Small intestine (tissue), 7 donors: ENCODE measurements around the gene GOT2. TPM values are rescaled to one million over a fixed set of nuclear protein-coding genes. Genes with fewer than 3 reads are reported as not detected.
"Not testable (repeated sequence)": the region's sequence is repeated elsewhere in the genome, so short reads cannot be mapped to it uniquely, and the experiment has no call there.

ENCODE experiments used
- DNase-seq, 2 donors: peaks; one replicate each; pipeline versions ENCODE4 v3.0.0 to v3.0.0-alpha.2; 2013
- FAIRE-seq: peaks from 2 replicates; lab custom pipeline; 2012; peaks lifted over from hg19 to GRCh38; lab: Jason Lieb, UNC
- H3K27ac ChIP-seq, 3 donors: one replicate each; pipeline ENCODE4 v1.5.1; 2013; ENCODE audit warnings: low read length in 2 of 3, mild to moderate bottlenecking in 2 of 3, control low read depth in 1 of 3, inconsistent platforms in 1 of 3, low read depth in 1 of 3, moderate library complexity in 1 of 3
- H3K27me3 ChIP-seq, 3 donors: one replicate each; pipeline ENCODE4 v1.6.1; 2013; ENCODE audit warnings: low read length in 3 of 3, inconsistent platforms in 1 of 3; ENCODE audit not compliant: control insufficient read depth in 3 of 3, insufficient read depth in 3 of 3
- H3K36me3 ChIP-seq, 3 donors: one replicate each; pipeline ENCODE4 v1.6.1; 2013; ENCODE audit warnings: low read length in 3 of 3, inconsistent platforms in 1 of 3, low read depth in 1 of 3, mild to moderate bottlenecking in 1 of 3, moderate library complexity in 1 of 3; ENCODE audit not compliant: control insufficient read depth in 3 of 3, insufficient read depth in 2 of 3
- H3K4me1 ChIP-seq, 3 donors: one replicate each; pipeline ENCODE4 v1.6.1; 2013; ENCODE audit warnings: low read length in 2 of 3, inconsistent platforms in 1 of 3, low read depth in 1 of 3, mild to moderate bottlenecking in 1 of 3, moderate library complexity in 1 of 3; ENCODE audit not compliant: control insufficient read depth in 3 of 3, insufficient read depth in 2 of 3
- H3K4me3 ChIP-seq, 3 donors: one replicate each; pipeline ENCODE4 v1.5.1; 2013; ENCODE audit warnings: low read length in 3 of 3, control low read depth in 1 of 3, inconsistent platforms in 1 of 3, low read depth in 1 of 3, mild to moderate bottlenecking in 1 of 3, moderate library complexity in 1 of 3
- H3K9me3 ChIP-seq, 2 donors: one replicate each; pipeline ENCODE4 v1.6.1; 2013; ENCODE audit warnings: low read depth in 1 of 2, low read length in 1 of 2; ENCODE audit not compliant: control insufficient read depth in 2 of 2, insufficient read depth in 1 of 2
- WGBS, 3 donors: extraction: QIAGEN DNeasy Blood & Tissue Kit; methylation state at CpG; one replicate each; pipeline ENCODE4 v1.1.7; 2013; 5-methylcytosine and 5-hydroxymethylcytosine counted together
- polyA plus RNA-seq, 4 donors: library from polyadenylated mRNA; stranded (reverse) in 3 of 4; unstranded in 1 of 4; fragments of 200-250 nt in 3 of 4; fragments of 120-200 nt in 1 of 4; gene quantifications; one replicate each; pipeline versions ENCODE4 v1.2.1 to v1.2.3, GENCODE V29; 2013
- donor health status: healthy with polysubstance abuse.
- donor health status: control.
- donor health status: control.
- donor health status: Bipolar disorder and iron deficiency.
- donor health status: healthy.

Gene GOT2
- polyA plus RNA-seq, 4 donors, result 41.9 to 78.3 (median 57.8) TPM

- Histone ChIP-seq H3K27ac (no peak overlapping the region), H3K4me3 (no peak overlapping the region), H3K9me3 (no peaks in the 10 kb centered on the region), H3K36me3 (peaks cover 2 to 50% (median 6%) of the 10 kb centered on the region in 3 donors), H3K4me1 (peaks cover 0 to 13% (median 5%) of the 10 kb centered on the region in 3 donors), H3K27me3 (no peaks in the 10 kb centered on the region)
- no peak for FAIRE-seq
- no peak for DNase-seq
- 95 to 97% (median 95%) methylated on average over 16 of the region's 16 CpGs for WGBS, 3 donors
These were observed 54.4 kb downstream of the GOT2 start for GRCh38 chr16:58679763-58680162.

- 76 to 81% (median 79%) methylated on average over 3 of the region's 3 CpGs for WGBS, 3 donors
- no peak for FAIRE-seq
- H3K27me3 ChIP-seq, result no peaks in the 10 kb centered on the region
- H3K9me3 ChIP-seq, result no peaks in the 10 kb centered on the region
- no peak overlapping the region for H3K4me3 ChIP-seq
- H3K4me1 ChIP-seq, result peaks cover 0 to 8% (median 1%) of the 10 kb centered on the region in 3 donors
- H3K27ac ChIP-seq, result no peak overlapping the region
- DNase-seq, result peak in 1 of 2 donors; percentile 21
- peaks cover 2 to 57% (median 6%) of the 10 kb centered on the region in 3 donors for H3K36me3 ChIP-seq
These were observed 55.4 kb downstream of the GOT2 start for GRCh38 chr16:58678716-58679115.

GRCh38 chr16:58678269-58678668 is 55.8 kb downstream of the GOT2 start:
- Histone ChIP-seq H3K9me3 (no peaks in the 10 kb centered on the region), H3K4me3 (no peak overlapping the region), H3K27ac (no peak overlapping the region), H3K27me3 (no peaks in the 10 kb centered on the region), H3K36me3 (peaks cover 2 to 60% (median 6%) of the 10 kb centered on the region in 3 donors), H3K4me1 (peaks cover 0 to 3% (median 0%) of the 10 kb centered on the region in 3 donors)
- DNase-seq (no peak), FAIRE-seq (no peak)
- WGBS, 3 donors, result 94 to 100% (median 98%) methylated on average over 4 of the region's 4 CpGs

- Histone ChIP-seq H3K4me1 (no peaks in the 10 kb centered on the region), H3K27ac (no peak overlapping the region), H3K4me3 (no peak overlapping the region), H3K36me3 (peaks cover 2 to 65% (median 3%) of the 10 kb centered on the region in 3 donors), H3K27me3 (no peaks in the 10 kb centered on the region), H3K9me3 (no peaks in the 10 kb centered on the region)
- DNase-seq, result no peak
- 94 to 97% (median 95%) methylated on average over 17 to 18 of the region's 18 CpGs for WGBS, 3 donors
- no peak for FAIRE-seq
These were observed 63.1 kb downstream of the GOT2 start for GRCh38 chr16:58670946-58671583.

- Histone ChIP-seq H3K27ac (no peak overlapping the region), H3K4me3 (no peak overlapping the region), H3K36me3 (peaks cover 0 to 60% (median 2%) of the 10 kb centered on the region in 3 donors), H3K27me3 (no peaks in the 10 kb centered on the region), H3K4me1 (no peaks in the 10 kb centered on the region), H3K9me3 (no peaks in the 10 kb centered on the region)
- FAIRE-seq, result no peak
- DNase-seq, result no peak
These were observed 63.9 kb downstream of the GOT2 start for GRCh38 chr16:58670177-58670576.

- no peaks in the 10 kb centered on the region for H3K27me3 ChIP-seq
- WGBS, 3 donors, result 83 to 90% (median 84%) methylated on average over 8 of the region's 8 CpGs
- no peak for FAIRE-seq
These were observed 68.9 kb downstream of the GOT2 start for GRCh38 chr16:58665200-58665599.

GRCh38 chr16:58661199-58661830 is 72.8 kb downstream of the GOT2 start:
- Histone ChIP-seq H3K4me3 (no peak overlapping the region), H3K4me1 (peaks cover 0 to 10% (median 0%) of the 10 kb centered on the region in 3 donors), H3K27me3 (no peaks in the 10 kb centered on the region), H3K27ac (no peak overlapping the region), H3K36me3 (peaks cover 0 to 6% (median 0%) of the 10 kb centered on the region in 3 donors), H3K9me3 (no peaks in the 10 kb centered on the region)
- FAIRE-seq, result no peak
- WGBS, 3 donors, result 24 to 41% (median 27%) methylated on average over 12 of the region's 12 CpGs
- DNase-seq, result peak; percentile 82 to 92

More at GRCh38 chr16:58665200-58665599, 68.9 kb downstream of the GOT2 start:
- H3K27ac ChIP-seq, result no peak overlapping the region
- no peaks in the 10 kb centered on the region for H3K4me1 ChIP-seq
- no peak overlapping the region for H3K4me3 ChIP-seq
- H3K9me3 ChIP-seq, result no peaks in the 10 kb centered on the region
- no peak for DNase-seq
- H3K36me3 ChIP-seq, result peaks cover 0 to 21% (median 2%) of the 10 kb centered on the region in 3 donors

GRCh38 chr16:58659911-58660310 is 74.2 kb downstream of the GOT2 start:
- not testable (repeated sequence) for FAIRE-seq, H3K4me3 ChIP-seq, H3K9me3 ChIP-seq, H3K36me3 ChIP-seq, H3K27ac ChIP-seq, H3K27me3 ChIP-seq
- 34 to 75% (median 51%) methylated on average over 11 of the region's 11 CpGs for WGBS, 3 donors
- peak in 1 of 2 donors; percentile 48 for DNase-seq
- H3K4me1 ChIP-seq, result peaks cover 0 to 16% (median 0%) of the 10 kb centered on the region in 3 donors
